Measurements from ENCODE around the gene CGAS.
"Not testable (repeated sequence)": the region's sequence is repeated elsewhere in the genome, so short reads cannot be mapped to it uniquely, and the experiment has no call there.

CGAS gene

GRCh38 chr6:73413102-73413501 lies 39.0 kb downstream of the CGAS start:
- in situ Hi-C loops (cut with HindIII; ENCODE audit: low pct_ligation_motif_present, low pct_unique_long_range_greater_than_20kb, low sequenced_read_pairs): no loop called here
- DNase-seq: no peak

- in situ Hi-C loops (cut with HindIII; ENCODE audit: low pct_ligation_motif_present, low pct_unique_long_range_greater_than_20kb, low sequenced_read_pairs): no loop called here
- no peak for DNase-seq
Observed at GRCh38 chr6:73409395-73409794, 42.7 kb downstream of the CGAS start.

- no peak for DNase-seq
- in situ Hi-C loops (cut with HindIII; ENCODE audit: low pct_ligation_motif_present, low pct_unique_long_range_greater_than_20kb, low sequenced_read_pairs): no loop called here
Observed at GRCh38 chr6:73400656-73401055, 51.4 kb downstream of the CGAS start.

GRCh38 chr6:73395875-73396274 lies 56.2 kb downstream of the CGAS start:
- DNase-seq: no peak
- in situ Hi-C loops (cut with HindIII; ENCODE audit: low pct_ligation_motif_present, low pct_unique_long_range_greater_than_20kb, low sequenced_read_pairs): no loop called here

GRCh38 chr6:73394577-73395354 lies 57.3 kb downstream of the CGAS start, which contains the start of gene DDX43:
TSS of gene DDX43 (plus strand) at chr6:73394828. CDS start at chr6:73394906, 78 bp downstream.
- in situ Hi-C loops (cut with HindIII; ENCODE audit: low pct_ligation_motif_present, low pct_unique_long_range_greater_than_20kb, low sequenced_read_pairs): no loop called here
- no peak for DNase-seq

- no peak for DNase-seq
- in situ Hi-C loops (cut with HindIII; ENCODE audit: low pct_ligation_motif_present, low pct_unique_long_range_greater_than_20kb, low sequenced_read_pairs): no loop called here
Observed at GRCh38 chr6:73393278-73393677, 58.8 kb downstream of the CGAS start.

GRCh38 chr6:73392188-73392587 lies 59.9 kb downstream of the CGAS start:
- in situ Hi-C loops (cut with HindIII; ENCODE audit: low pct_ligation_motif_present, low pct_unique_long_range_greater_than_20kb, low sequenced_read_pairs); DNase-seq: not testable (repeated sequence)

GRCh38 chr6:73391675-73392074 lies 60.4 kb downstream of the CGAS start:
- DNase-seq: no peak
- in situ Hi-C loops (cut with HindIII; ENCODE audit: low pct_ligation_motif_present, low pct_unique_long_range_greater_than_20kb, low sequenced_read_pairs): no loop called here

- in situ Hi-C loops (cut with HindIII; ENCODE audit: low pct_ligation_motif_present, low pct_unique_long_range_greater_than_20kb, low sequenced_read_pairs): no loop called here
- DNase-seq: no peak
Observed at GRCh38 chr6:73389854-73390253, 62.2 kb downstream of the CGAS start.

- in situ Hi-C loops (cut with HindIII; ENCODE audit: low pct_ligation_motif_present, low pct_unique_long_range_greater_than_20kb, low sequenced_read_pairs): no loop called here
- peak; percentile 54 for DNase-seq
Observed at GRCh38 chr6:73388800-73389512, 63.1 kb downstream of the CGAS start.

GRCh38 chr6:73388433-73388799 lies 63.7 kb downstream of the CGAS start:
- DNase-seq: no peak
- in situ Hi-C loops (cut with HindIII; ENCODE audit: low pct_ligation_motif_present, low pct_unique_long_range_greater_than_20kb, low sequenced_read_pairs): no loop called here

GRCh38 chr6:73382462-73383113 lies 69.5 kb downstream of the CGAS start:
- in situ Hi-C loops (cut with HindIII; ENCODE audit: low pct_ligation_motif_present, low pct_unique_long_range_greater_than_20kb, low sequenced_read_pairs): no loop called here
- no peak for DNase-seq

GRCh38 chr6:73381531-73381930 lies 70.6 kb downstream of the CGAS start:
- in situ Hi-C loops (cut with HindIII; ENCODE audit: low pct_ligation_motif_present, low pct_unique_long_range_greater_than_20kb, low sequenced_read_pairs); DNase-seq: not testable (repeated sequence)

GRCh38 chr6:73377225-73377624 lies 74.9 kb downstream of the CGAS start:
- DNase-seq: no peak
- in situ Hi-C loops (cut with HindIII; ENCODE audit: low pct_ligation_motif_present, low pct_unique_long_range_greater_than_20kb, low sequenced_read_pairs): no loop called here

GRCh38 chr6:73375216-73375615 lies 76.9 kb downstream of the CGAS start:
- DNase-seq: peak; percentile 58
- in situ Hi-C loops (cut with HindIII; ENCODE audit: low pct_ligation_motif_present, low pct_unique_long_range_greater_than_20kb, low sequenced_read_pairs): no loop called here

Measured in ACHN (cell line).